HG02973 (cell line): ENCODE measurements around the gene PPP6R2.
"Not testable (repeated sequence)": the region's sequence is repeated elsewhere in the genome, so short reads cannot be mapped to it uniquely, and the experiment has no call there.

Experiments used
- ATAC-seq: cut with Tn5 transposase; IDR thresholded peaks from one replicate; pipeline ENCODE4 v1.9.1; 2021; ENCODE audit warnings: moderate library complexity; ENCODE audit not compliant: unreplicated experiment

PPP6R2 gene

DNA sequence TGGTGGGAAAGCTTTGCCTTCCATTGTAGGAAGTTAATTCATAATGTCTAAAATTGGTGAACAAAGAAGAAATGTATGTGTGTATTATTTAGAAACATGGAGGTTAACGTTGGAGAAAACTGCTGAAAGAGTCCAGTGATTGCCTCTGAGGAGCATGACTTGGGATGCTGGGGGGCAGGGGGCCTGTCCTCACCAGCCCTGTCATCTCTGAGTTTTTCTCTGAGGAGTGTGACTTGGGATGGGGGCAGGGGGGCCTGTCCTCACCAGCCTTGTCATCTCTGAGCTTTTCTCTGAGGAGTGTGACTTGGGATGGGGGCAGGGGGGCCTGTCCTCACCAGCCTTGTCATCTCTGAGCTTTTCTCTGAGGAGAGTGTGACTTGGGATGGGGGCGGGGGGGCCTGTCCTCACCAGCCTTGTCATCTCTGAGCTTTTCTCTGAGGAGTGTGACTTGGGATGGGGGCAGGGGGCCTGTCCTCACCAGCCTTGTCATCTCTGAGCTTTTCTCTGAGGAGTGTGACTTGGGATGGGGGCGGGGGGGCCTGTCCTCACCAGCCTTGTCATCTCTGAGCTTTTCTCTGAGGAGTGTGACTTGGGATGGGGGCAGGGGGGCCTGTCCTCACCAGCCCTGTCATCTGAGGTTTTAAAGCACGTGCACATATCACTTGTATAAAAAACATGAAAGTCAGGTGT is 54.4 kb downstream of the PPP6R2 start:
- ATAC-seq: not testable (repeated sequence)

DNA sequence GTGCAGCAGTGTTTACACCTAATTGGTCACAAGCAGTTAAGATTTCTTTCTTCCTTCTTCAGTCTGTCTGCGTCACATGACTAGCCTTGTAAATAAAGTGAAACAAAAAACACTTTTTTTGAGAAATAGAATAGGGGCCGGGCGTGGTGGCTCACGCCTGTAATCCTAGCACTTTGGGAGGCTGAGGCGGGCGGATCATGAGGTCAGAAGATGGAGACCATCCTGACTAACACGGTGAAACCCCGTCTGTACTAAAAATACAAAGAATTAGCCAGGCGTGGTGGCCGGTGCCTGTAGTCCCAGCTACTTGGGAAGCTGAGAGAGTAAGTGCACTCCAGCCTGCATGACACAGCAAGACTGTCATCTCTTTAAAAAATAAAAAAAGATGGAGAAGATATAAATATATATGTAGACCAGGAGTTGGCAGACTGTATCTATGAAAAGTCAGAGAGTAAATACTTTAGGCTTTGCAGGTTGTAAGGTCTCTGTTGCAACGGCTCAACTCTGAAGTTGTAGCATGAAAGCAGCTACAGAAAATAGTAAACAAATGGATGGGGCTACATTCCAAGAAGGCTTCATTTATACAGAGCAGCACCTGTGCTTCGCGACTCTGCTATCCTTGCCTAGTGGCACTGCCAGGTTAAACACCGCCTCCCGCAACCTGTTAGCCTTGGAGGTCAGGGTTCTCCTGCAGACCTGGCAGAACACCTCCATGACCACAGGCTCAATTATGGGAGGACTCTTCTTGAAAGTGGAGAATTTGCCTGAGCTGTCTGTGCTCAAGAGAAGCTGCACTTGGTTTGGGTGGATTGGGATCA is 55.9 kb downstream of the PPP6R2 start:
- ATAC-seq: no peak

DNA sequence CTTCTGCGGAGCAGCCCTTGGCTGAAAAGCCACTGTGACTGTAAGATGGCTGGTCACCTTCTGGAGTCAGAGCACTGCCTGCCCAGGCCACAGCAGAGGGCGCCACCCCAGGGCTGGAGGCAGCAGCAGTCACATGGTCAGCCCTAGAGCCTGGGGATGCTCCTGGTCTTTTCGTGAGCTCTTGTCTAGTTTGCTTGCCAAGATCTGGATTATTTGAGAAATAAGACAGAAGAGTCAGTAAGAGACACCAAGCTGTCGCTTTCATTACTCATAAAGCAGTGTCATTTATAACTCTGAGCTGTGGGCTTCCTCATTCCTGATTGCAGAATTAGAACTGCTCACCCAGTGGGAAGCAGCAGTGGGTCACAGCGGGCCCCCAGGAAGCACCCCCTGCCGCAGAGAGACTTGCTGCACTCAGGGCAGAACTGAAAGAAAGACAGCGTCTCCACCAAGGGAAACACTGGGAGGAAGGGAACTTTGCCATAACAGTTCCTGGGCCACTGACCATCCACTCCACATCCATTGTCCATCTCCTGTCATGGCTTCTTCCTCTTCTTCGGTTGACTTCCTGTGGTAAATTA is 56.7 kb downstream of the PPP6R2 start:
- no peak for ATAC-seq

DNA sequence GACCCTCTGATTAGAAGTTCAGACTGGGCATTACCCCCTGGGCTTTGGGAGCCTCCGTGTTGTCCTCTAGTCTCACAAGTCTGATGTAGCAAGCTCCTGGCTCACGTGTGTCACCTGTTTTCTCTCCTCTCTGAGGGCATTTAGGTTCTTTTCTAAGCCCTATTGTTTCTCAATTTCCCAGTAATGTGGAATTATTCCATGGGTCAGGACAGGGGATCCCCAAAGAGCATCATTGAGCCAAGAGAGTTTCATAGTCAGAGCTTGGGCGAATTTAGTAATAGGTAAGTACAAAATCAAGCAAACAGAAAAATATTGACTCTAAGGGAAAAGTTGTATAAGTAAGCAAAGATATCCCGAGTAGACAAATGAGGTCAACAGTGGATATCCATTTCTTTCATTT is 57.3 kb downstream of the PPP6R2 start:
- no peak for ATAC-seq

DNA sequence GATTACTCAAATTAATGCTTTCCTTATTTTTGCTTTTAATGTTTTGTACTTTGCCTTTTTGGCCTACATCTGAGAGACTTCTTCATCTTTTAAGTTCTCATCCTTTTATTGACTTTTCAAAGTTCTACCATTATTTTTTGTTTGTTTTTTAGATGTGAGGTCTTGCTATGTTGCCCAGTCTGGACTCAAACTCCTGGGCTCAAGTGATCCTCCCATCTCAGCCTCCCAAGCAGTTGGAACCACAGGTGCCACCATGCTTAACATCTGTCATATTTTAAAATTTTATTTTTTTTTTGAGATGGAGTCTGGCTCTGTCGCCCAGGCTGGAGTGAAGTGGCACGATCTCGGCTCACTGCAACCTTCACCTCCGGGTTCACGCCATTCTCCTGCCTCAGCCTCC is 57.8 kb downstream of the PPP6R2 start:
- no peak for ATAC-seq

DNA sequence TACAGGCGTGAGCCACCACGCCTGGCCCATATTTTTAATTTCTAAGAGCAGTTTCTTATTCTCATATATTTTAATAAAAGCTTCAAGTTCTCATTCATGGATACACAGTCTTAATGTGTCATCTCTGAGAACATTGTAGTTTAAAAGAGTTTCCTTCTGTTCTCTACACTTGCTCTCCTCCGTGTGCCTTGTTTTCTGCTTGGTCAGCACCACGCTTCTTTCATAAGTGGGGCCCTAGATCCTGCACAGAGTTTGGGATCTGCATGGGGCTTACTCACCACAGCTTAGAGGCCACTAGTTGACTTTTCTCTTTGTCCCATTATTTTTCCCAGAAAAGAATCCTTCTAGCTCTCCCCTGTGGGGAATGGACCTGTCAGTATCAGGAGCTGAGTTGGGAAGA is 58.8 kb downstream of the PPP6R2 start:
- ATAC-seq: no peak

DNA sequence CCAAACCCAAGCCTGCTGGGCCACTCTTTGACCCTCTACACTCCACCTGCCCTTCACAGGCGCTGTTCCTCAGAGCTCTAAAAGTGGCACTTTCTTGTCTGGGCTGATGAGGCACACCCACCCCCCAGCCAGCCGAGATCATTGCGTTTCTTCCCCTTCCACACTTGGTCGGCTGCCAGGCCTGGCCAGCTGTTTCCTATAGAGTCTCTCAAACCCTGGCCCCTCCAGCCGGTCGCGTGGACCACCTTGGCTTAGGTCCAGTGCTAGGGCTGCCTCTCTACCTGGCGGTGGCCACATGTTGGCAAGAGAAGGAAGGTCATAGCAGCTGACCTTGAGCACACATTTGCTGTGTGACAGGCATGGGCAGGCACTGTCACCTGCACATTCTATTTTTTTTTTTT is 60.6 kb downstream of the PPP6R2 start:
- no peak for ATAC-seq

DNA sequence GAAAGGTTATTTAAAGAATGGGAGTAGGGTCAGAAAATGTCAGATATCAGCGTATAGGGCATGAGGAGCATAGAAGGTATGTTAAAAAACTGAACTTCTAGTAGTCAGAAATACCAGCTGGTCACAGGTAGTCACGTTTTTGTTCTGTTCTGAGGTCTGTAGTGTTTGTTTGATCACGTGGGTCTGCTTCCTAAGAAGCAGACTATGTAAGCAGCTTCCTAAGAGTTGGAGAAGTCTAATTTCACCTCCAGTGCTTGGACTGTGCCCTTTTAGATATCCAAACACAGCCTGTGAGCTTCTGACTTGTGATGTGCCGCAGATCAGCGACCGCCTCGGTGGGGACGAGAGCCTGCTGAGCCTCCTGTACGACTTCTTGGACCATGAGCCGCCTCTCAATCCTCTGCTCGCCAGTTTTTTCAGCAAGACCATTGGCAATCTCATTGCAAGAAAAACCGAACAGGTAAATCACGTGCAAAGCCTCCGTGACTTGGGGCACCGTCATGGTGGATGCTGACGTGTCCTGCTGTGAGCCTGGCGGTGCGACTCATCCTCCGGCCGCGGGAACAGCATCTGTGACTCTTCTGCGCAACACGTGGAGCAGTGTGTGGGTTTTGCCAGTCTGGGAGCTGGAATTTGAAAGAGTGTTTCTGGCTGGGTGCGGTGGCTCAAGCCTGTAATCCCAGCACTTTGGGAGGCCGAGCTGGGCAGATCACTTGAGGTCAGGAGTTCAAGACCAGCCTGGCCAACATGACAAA is 63.5 kb downstream of the PPP6R2 start:
- no peak for ATAC-seq

DNA sequence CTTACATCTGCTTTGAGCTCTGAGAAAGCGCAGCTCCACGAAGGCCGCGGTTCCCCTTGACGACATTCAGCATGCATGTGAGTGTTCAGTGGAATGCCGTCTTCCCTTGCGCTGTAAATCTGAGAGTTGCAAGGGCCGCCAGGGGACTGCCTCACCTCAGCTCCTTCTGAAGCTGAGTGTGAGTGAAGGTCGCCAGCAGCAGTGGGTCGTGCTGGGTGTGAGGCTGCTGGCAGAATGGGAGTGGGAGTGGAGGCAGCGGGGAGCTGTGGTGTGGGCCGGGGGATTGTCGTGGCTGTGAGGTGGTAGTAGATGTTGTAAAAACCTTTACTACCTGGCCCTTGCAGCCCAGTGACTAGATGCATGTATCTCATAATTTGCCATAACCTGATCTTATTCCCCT is 65.2 kb downstream of the PPP6R2 start:
- no peak for ATAC-seq

DNA sequence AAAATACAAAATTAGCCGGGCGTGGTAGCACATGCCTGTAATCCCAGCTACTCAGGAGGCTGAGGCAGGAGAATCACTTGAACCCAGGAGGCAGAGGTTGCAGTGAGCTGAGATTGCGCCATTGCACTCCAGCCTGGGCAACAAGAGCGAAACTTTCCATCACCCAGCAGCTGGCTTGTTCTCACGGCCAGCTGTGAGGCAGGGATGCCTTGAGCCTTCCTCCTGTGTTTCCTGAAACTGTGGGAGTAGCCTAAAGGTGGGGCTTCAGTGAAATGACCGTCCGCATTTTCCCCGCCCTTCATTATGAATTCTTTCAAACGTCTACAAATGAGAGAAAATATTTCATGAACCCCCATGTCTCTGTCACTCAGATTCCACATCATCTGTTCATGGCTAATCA is 65.8 kb downstream of the PPP6R2 start:
- not testable (repeated sequence) for ATAC-seq

DNA sequence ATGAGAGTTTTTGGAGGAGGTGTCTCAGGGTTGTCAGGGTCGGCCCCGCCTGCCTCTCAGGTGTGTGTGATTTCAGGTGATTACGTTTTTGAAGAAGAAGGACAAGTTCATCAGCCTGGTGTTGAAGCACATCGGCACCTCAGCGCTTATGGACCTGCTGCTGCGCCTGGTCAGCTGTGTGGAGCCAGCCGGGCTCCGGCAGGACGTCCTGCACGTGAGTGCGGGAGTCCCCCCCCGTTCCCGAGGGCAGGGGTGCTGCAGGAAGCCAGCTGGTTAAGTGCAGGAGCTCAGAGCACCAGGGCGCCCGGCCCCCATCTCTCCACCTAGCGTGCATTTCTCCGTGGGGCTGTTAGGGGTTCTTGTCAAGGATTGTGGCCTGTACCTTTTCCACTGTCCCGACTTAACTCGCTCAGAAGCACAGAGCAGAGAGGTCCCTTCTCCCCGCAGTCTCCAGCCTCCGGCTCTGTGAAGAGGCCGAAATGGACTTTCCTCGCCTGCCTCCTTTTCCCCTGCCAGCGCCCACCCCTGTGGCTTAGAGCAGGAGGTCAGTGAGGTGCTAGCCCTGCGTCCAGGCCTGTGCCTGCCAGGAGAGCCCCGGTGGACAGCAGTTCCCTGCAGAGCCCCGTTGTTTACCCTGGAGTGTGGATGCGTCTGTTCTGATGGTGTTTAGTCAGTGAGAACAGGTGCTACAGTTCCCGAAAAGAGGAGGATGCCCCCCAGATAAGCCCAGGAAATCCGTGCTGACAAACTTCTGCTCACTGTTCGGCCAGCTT is 71.5 kb downstream of the PPP6R2 start:
- no peak for ATAC-seq

DNA sequence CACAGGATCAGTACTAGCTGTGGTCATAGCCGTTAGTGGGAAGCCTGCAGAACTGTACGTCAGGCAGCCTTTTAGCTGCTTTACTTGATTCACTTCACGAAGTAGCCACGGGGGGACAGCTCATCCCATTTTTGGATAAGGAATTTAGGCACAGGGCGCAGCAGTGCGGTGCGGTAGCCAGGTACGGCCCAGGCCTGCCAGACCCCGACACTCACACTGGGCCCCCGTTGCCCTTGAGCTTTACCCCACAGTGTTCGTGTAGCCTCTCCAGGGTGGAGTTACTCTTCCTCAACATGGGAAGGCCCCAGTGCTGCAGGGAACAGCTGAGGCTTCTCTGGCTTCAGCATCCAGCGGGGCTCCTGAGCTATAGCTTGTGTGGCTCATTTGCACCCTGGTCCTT is 72.3 kb downstream of the PPP6R2 start:
- no peak for ATAC-seq

DNA sequence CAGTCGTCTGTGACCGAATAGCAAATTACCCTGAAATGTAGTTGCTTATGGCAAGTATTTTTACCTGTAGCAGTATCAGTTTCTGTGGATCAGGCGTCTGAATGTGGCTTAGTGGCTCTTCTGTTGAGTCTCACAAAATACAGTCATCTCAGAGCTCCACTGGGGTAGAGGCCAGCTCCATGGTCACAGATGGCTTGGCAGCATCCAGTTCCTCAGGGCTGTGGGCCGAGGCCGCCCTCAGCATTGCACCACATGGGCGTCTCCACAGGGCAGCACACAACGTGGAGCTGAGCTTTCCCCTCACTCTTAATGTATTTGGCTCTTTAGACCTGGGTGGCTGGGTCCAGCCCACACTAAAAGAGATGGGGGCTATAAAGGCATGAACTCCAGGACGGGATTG is 73.9 kb downstream of the PPP6R2 start:
- ATAC-seq: no peak

DNA sequence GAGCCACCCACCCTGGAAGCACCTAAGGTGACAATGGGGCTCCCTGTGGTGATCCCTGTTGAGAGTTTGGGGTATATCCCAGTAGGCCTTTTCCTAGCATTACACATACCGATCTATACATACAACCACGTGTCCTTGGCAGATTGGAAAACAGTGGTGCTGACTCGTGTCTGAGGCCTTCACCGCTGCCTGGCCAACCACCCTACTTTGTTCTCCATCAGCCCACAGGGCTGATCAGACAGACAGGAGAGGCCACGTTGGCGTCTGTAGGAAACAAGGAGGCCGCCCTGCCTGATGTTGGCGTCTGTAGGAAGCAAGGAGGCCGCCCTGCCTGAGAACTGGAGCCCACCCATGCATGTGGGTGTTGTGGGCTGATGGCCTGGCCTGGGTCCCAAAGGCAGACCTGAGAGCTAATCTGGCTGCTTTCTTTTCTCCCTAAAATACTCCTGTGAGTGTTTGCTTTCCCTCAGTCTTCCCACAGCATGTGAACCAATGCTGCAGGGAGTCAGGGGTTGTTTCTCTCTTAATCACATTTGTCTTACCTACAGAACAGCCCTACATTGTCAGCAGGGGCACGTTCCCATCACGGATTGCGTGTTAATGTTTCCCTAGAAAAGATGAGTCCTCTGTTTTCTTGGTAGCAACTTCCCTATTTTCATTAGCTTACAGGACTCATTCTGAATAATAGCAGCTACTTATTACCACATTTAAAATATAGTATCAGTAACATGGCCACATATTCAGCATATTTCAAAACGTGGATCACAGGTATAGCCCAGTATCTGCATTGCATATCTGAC is 74.5 kb downstream of the PPP6R2 start:
- ATAC-seq: no peak

DNA sequence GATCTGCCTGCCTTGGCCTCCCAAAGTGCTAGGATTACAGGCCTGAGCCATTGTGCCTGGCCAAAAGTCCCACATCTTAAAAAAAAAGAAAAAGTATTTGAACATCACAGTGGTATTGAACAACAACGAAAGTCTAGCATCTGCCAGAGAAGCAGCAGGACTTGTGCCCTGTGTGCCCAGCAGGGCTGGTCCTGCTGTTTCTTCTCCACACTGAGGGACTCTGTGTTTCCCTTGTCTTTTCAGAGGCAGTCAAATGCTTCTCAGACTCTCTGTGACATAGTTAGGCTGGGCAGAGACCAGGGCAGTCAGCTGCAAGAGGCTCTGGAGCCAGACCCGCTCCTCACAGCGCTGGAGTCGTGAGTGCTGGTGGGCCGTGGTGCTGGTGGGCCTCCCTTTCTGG is 75.5 kb downstream of the PPP6R2 start:
- no peak for ATAC-seq

DNA sequence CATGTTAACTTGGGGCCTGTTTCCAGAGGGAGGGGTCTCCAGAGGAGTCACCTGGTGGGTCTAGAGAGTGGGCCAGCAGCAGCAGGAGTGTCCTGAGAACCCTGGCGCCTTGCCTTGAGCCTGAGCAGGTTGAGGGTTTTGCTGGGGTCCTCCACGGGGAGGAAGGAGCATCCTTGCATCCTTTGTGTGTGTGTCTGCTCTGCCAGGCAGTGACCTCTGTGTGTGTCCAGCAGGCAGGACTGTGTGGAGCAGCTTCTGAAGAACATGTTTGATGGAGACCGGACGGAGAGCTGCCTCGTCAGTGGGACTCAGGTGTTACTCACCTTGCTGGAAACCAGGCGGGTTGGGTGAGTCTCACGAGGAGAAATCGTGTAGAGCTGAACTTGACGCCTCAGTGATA is 76.0 kb downstream of the PPP6R2 start:
- ATAC-seq: no peak

DNA sequence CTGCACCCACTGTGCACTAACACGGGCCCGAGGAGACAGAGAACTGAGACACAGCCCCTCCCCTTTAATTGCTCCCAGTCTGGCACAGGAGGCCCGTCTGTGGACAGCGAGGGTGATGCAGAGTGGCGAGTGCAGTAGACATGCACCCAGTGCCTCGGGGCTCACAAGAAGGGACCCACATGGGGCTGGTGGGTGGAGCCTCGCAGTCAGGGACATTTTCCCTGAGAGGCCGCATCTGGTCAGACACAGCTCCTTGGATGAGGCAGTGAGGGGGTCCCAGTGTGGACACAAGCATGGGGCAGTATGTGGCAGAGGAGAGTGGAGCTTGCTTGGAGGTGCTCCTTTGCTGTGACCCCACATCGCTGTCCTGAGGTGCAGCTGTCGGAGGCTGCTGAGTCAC is 76.9 kb downstream of the PPP6R2 start:
- ATAC-seq: no peak

DNA sequence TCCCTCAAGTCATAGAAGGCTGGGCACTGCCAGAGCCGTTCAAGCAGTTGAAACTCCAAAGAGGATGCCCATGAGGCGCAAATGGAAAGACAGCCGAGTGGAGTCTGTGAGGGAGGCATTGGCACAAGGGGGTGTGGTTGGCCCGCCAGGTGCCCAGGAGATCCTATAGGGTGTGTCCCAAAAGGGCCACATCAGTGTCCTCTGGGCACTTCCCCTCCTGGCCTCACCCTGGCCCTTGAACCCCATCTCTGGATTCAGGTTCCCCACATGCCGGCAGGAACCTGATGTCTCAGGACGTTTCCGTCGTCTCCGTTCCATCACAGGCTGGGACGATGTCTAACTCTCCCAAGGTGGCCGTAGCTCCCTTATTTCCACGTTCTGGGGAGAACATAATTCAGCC is 77.5 kb downstream of the PPP6R2 start:
- ATAC-seq: no peak

DNA sequence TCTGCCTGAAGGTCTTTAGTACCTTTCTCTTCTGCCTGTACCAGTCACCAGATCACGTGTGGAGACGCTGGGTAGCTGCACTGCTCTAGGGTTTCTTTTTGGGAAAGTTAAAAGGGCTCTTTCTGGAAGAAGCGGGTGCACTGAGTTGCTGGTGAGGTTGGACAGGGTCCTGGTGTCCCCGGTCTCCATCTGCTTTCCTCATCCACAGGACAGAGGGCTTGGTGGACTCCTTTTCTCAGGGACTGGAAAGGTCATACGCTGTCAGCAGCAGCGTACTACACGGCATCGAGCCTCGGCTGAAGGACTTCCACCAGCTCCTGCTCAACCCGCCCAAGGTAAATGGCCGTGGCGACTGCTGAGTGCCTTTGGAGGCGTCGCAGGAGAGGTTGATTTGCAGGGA is 78.9 kb downstream of the PPP6R2 start:
- no peak for ATAC-seq
